ENCODE results near the gene ITLN1.

The ITLN1 gene

DNA sequence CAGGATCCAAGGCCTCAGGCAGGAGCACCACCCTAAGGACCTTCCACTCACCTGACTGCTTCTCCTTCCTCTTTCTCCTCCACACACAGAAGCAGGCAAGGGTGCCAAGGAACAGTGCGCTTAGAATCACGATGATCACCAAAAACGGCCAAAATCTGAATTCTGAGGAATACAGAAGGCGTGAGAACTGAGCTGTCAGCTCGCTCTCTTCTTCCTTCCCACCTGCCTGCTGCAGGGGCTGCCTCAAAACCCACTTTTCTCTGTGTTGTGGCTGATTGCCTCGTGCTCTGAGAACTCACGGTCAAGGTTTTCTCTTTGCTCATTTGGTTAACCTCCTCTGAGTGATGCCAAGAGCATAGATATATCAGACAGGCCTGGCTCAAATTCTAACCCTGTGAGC, 46.1 kb downstream of the ITLN1 start:
- Histone ChIP-seq H3K4me3 (IDR thresholded peaks at IDR 0.05; ENCODE audit: insufficient read depth, low read depth, low read length) (no peak overlapping the region), H3K79me2 (ENCODE audit: insufficient read depth, low read depth) (no peaks in the 10 kb centered on the region), H3K27ac (no peak overlapping the region)

DNA sequence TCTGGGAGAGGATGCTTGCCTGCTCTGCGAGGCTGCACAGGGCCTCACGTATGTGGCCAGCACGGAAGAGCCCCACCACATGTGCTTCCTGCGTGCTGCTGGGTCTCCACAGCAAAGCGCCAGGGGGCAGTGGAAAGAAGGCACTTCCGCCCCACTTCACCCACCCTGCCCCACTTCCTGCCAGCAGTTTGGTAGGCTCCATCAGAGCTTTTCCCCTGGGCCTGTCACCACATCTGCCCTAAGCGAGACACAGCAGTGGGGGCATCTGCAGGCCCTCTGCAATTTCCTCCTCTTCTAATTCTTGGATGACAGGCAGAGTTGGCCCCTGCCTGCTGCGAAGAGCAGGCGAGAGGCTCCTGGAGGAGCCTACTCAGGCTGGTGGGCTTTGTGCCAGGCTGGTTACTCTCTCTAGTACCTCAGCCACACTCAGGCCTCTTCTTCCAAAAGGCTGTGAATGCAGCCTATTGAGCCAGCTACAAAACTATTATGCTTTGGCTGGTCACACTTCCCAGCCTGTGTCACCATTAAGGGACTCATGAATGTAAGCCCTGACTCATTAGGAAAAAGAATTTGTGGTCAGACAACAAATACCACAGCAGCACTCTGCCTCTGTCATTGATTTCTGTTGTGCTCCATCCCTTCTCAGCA, 47.3 kb downstream of the ITLN1 start:
- no peaks in the 10 kb centered on the region for H3K79me2 ChIP-seq (ENCODE audit: insufficient read depth, low read depth)
- H4K20me1 ChIP-seq (ENCODE audit: insufficient read depth) = no peaks in the 10 kb centered on the region
- H3K27ac ChIP-seq = peak overlapping the region; percentile 82
- no peaks in the 10 kb centered on the region for H3K36me3 ChIP-seq (ENCODE audit: insufficient read depth)
- TF ChIP-seq, protein P1, sequence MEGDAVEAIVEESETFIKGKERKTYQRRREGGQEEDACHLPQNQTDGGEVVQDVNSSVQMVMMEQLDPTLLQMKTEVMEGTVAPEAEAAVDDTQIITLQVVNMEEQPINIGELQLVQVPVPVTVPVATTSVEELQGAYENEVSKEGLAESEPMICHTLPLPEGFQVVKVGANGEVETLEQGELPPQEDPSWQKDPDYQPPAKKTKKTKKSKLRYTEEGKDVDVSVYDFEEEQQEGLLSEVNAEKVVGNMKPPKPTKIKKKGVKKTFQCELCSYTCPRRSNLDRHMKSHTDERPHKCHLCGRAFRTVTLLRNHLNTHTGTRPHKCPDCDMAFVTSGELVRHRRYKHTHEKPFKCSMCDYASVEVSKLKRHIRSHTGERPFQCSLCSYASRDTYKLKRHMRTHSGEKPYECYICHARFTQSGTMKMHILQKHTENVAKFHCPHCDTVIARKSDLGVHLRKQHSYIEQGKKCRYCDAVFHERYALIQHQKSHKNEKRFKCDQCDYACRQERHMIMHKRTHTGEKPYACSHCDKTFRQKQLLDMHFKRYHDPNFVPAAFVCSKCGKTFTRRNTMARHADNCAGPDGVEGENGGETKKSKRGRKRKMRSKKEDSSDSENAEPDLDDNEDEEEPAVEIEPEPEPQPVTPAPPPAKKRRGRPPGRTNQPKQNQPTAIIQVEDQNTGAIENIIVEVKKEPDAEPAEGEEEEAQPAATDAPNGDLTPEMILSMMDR (conservative IDR thresholded peaks at IDR 0.05; ENCODE audit: low read depth, low read length) = peak; percentile 41; the same call in 1 of the 2 replicates
- peak overlapping the region; percentile 46 for H3K9ac ChIP-seq
- peak overlapping the region; percentile 80 for H3K4me3 ChIP-seq (IDR thresholded peaks at IDR 0.05; ENCODE audit: insufficient read depth, low read depth, low read length)
- peak overlapping the region; percentile 39 for H3K4me2 ChIP-seq
- H2AFZ ChIP-seq (ENCODE audit: low read depth) = peak overlapping the region; percentile 58
- no peaks in the 10 kb centered on the region for H3K27me3 ChIP-seq (ENCODE audit: insufficient read depth, low read depth)
- H3K4me1 ChIP-seq (ENCODE audit: low read depth, poor library complexity, severe bottlenecking) = peaks cover 38% of the 10 kb centered on the region

More for the DNA sequence above, 46.1 kb downstream of the ITLN1 start:
- no peaks in the 10 kb centered on the region for H4K20me1 ChIP-seq (ENCODE audit: insufficient read depth)
- no peaks in the 10 kb centered on the region for H3K36me3 ChIP-seq (ENCODE audit: insufficient read depth)
- no peak overlapping the region for H3K9ac ChIP-seq
- H3K27me3 ChIP-seq (ENCODE audit: insufficient read depth, low read depth) = no peaks in the 10 kb centered on the region
- H3K4me1 ChIP-seq (ENCODE audit: low read depth, poor library complexity, severe bottlenecking) = peaks cover 38% of the 10 kb centered on the region
- peak overlapping the region; percentile 39; the same call in 1 of the 2 replicates for H3K4me2 ChIP-seq
- no peak overlapping the region for H2AFZ ChIP-seq (ENCODE audit: low read depth)
- TF ChIP-seq, protein P1 (conservative IDR thresholded peaks at IDR 0.05; ENCODE audit: low read depth, low read length) = no peak

DNA sequence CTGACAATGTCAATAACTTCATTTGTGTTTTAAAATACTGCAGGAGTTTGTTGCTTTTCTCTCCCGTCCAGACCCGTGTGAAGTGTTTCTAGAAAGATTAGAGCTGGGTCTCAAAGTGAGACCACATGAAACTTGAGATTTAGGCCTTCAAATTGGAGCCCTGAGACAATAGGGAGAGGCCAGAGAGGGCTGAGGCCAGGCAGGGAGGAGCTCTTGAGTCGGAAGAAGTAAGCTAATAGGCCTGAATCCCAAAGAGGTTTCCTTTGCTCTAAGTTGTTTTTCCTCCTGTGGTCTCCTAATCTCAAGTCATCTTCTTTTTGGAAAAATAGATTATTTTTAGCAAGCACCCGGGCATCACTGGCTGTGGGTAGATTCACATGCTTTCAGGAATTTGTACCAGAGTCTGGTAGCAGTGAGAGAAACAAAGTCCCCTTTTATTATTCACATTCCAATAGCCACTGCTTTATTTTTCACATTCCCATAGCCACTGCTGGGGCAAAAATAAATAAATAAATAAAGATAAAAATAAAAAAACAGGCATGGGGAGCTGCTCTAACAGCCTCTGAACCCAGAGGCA, 47.9 kb downstream of the ITLN1 start:
- Histone ChIP-seq H3K79me2 (ENCODE audit: insufficient read depth, low read depth) (no peaks in the 10 kb centered on the region), H3K4me1 (ENCODE audit: low read depth, poor library complexity, severe bottlenecking) (peaks cover 38% of the 10 kb centered on the region), H3K27ac (peak overlapping the region; percentile 82), H3K4me3 (IDR thresholded peaks at IDR 0.05; ENCODE audit: insufficient read depth, low read depth, low read length) (peak overlapping the region; percentile 80), H3K36me3 (ENCODE audit: insufficient read depth) (no peaks in the 10 kb centered on the region), H3K27me3 (ENCODE audit: insufficient read depth, low read depth) (no peaks in the 10 kb centered on the region), H2AFZ (ENCODE audit: low read depth) (peak overlapping the region; percentile 58), H3K4me2 (peak overlapping the region; percentile 39), H3K9ac (peak overlapping the region; percentile 46), H4K20me1 (ENCODE audit: insufficient read depth) (no peaks in the 10 kb centered on the region)
- TF ChIP-seq, protein P1 (conservative IDR thresholded peaks at IDR 0.05; ENCODE audit: low read depth, low read length) = no peak; the same call in 1 of the 2 replicates

DNA sequence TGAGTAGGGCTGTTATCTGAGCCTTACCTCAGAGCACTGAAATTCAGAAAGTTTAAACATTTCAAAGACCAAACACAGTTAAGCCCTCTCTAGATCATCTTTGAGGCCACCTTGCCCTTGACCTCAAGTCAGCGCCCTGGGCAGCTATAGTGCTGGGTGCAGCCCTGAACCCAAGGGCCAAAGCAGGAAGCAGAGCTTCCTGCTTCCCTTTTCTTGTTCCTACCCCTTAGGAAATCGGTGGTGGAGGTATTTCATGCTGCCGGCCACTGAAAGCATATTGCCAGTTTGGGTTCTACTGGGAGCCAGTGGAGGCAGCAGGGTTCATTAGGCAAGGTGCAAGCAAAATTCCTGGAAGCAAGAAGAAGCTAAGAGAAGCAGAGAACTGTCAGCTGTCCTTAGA, 48.4 kb downstream of the ITLN1 start:
- Histone ChIP-seq H3K79me2 (ENCODE audit: insufficient read depth, low read depth) (no peaks in the 10 kb centered on the region), H4K20me1 (ENCODE audit: insufficient read depth) (no peaks in the 10 kb centered on the region), H3K27me3 (ENCODE audit: insufficient read depth, low read depth) (no peaks in the 10 kb centered on the region), H3K27ac (peak overlapping the region; percentile 82), H3K36me3 (ENCODE audit: insufficient read depth) (no peaks in the 10 kb centered on the region), H3K4me3 (IDR thresholded peaks at IDR 0.05; ENCODE audit: insufficient read depth, low read depth, low read length) (no peak overlapping the region), H3K9ac (no peak overlapping the region; the same call in 1 of the 2 replicates), H3K4me1 (ENCODE audit: low read depth, poor library complexity, severe bottlenecking) (peaks cover 38% of the 10 kb centered on the region), H3K4me2 (peak overlapping the region; percentile 39; the same call in 1 of the 2 replicates), H2AFZ (ENCODE audit: low read depth) (peak overlapping the region; percentile 58)
- TF ChIP-seq, protein P1 (conservative IDR thresholded peaks at IDR 0.05; ENCODE audit: low read depth, low read length) = no peak

Data from KMS-11 (cell line).